Mesothelial cell of epicardium (in vitro differentiated cells): ENCODE data around the gene ABL1. TPM values are rescaled to one million over a fixed set of nuclear protein-coding genes. Genes with fewer than 3 reads are reported as not detected.

Source experiments
- DNase-seq, 2 experiments: peaks; one replicate each; pipeline ENCODE4 v3.0.0; 2021; ENCODE audit warnings: low spot score in 2 of 2; ENCODE audit not compliant: unreplicated experiment in 2 of 2
- H3K27ac Mint-ChIP-seq: 2 replicates; pipeline ENCODE4 v1.8.0; 2021; ENCODE audit warnings: mixed read lengths
- H3K27me3 Mint-ChIP-seq: 2 replicates; pipeline ENCODE4 v1.8.0; 2021; ENCODE audit warnings: low read depth, mixed read lengths
- H3K36me3 Mint-ChIP-seq: 2 replicates; pipeline ENCODE4 v1.8.0; 2021; ENCODE audit warnings: mixed read lengths
- H3K4me1 Mint-ChIP-seq: 2 replicates; pipeline ENCODE4 v1.8.0; 2021; ENCODE audit warnings: mixed read lengths
- H3K4me3 Mint-ChIP-seq: 2 replicates; pipeline ENCODE4 v1.8.0; 2021; ENCODE audit warnings: mild to moderate bottlenecking, moderate library complexity, mixed read lengths
- H3K9me3 Mint-ChIP-seq: 2 replicates; pipeline ENCODE4 v1.8.0; 2021; ENCODE audit warnings: mixed read lengths
- CTCF ChIP-seq: fragments of 200-600 bp; sonication (generic); IDR thresholded peaks from one replicate; pipeline ENCODE4 v1.5.0; 2021; ENCODE audit warnings: antibody characterized with exemption; ENCODE audit not compliant: unreplicated experiment
- total RNA-seq: library from RNA; stranded (reverse); gene quantifications from 3 replicates; pipeline ENCODE4 v1.2.1, GENCODE V29; 2021

Gene ABL1
- total RNA-seq, 1 donor from 2014 or later = 117 TPM

DNA sequence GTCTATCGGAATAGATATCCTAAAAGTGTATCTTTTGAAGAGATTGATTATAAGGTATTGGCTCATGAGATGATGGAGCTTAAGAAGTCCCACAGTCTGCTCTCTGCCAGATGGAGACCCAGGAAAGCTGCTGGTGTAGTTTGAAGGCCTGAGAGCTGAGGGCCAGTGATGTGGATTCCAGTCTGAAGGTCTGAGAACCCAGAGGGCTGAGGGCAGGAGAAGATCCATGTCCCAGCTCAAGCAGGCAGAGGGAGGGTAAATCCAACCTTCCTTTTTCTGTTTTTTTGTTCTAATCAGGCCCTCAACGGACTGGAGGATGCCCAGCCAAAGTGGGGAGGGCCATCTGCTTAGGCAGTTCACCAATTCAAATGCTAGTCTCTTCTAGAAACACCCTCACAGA is 11.0 kb upstream of the ABL1 start:
- Mint-ChIP-seq H3K27me3 (no peaks in the 10 kb centered on the region), H3K9me3 (peaks cover 7% of the 10 kb centered on the region), H3K4me1 (peaks cover 50% of the 10 kb centered on the region), H3K27ac (peak overlapping the region; percentile 96), H3K36me3 (peaks cover 8% of the 10 kb centered on the region), H3K4me3 (peak overlapping the region; percentile 2)
- DNase-seq = no peak
- TF ChIP-seq CTCF = no peak

- H3K9me3 Mint-ChIP-seq = peaks cover 7% of the 10 kb centered on the region
- H3K36me3 Mint-ChIP-seq = peaks cover 8% of the 10 kb centered on the region
Observed at GRCh38 chr9:130824643-130825350, 10.3 kb upstream of the ABL1 start.

DNA sequence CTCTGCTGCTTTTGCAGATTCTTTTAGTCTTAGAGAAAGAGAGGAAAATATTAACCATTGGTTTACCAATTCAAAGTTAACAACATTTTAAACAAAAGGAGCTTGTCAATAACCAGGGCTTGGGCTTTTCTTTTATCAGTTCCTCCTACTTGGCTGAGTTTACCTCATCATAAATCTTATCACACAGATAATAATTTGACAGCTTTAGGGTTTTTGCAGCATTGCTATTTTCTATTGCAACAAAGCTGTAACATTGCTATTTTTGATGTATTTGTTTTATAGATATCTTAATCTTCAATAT is 9.8 kb upstream of the ABL1 start:
- Mint-ChIP-seq H3K4me1 (peaks cover 51% of the 10 kb centered on the region), H3K27me3 (no peaks in the 10 kb centered on the region), H3K4me3 (peak overlapping the region; percentile 48)

More at GRCh38 chr9:130824643-130825350, 10.3 kb upstream of the ABL1 start:
- DNase-seq = no peak
- Mint-ChIP-seq H3K4me3 (peak overlapping the region; percentile 48), H3K27me3 (no peaks in the 10 kb centered on the region), H3K4me1 (peaks cover 52% of the 10 kb centered on the region), H3K27ac (peak overlapping the region; percentile 96)
- TF ChIP-seq CTCF = no peak

DNA sequence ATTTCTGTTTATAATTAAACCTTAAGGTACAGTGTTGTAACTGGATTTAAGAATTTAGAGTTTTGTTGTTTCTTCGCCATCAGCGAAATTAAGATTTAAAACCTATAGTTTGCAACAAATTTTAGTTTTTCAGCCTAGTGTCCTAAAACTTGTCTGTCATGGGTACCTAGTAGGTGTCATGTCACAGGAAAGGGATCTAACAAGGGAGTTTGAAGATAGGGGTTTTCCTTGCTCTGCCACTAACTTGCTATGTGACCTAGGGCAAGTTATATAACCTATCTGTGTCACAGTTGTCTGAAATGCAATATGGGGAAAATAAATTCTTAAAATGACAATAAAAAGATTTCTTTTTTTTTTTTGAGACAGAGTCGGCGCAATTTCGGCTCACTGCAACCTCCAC is 9.2 kb upstream of the ABL1 start:
- Mint-ChIP-seq H3K4me3 (no peak overlapping the region), H3K27ac (peak overlapping the region; percentile 87), H3K36me3 (peaks cover 8% of the 10 kb centered on the region), H3K9me3 (peaks cover 7% of the 10 kb centered on the region), H3K4me1 (peaks cover 54% of the 10 kb centered on the region), H3K27me3 (no peaks in the 10 kb centered on the region)
- no peak for TF ChIP-seq CTCF
- DNase-seq = no peak

More for the DNA sequence above, 9.8 kb upstream of the ABL1 start:
- peaks cover 7% of the 10 kb centered on the region for H3K9me3 Mint-ChIP-seq
- no peak for TF ChIP-seq CTCF
- DNase-seq = no peak
- peaks cover 8% of the 10 kb centered on the region for H3K36me3 Mint-ChIP-seq
- H3K27ac Mint-ChIP-seq = peak overlapping the region; percentile 96

GRCh38 chr9:130829762-130830161 is 5.3 kb upstream of the ABL1 start:
- Mint-ChIP-seq H3K4me3 (no peak overlapping the region), H3K9me3 (peaks cover 7% of the 10 kb centered on the region), H3K27ac (peak overlapping the region; percentile 91), H3K4me1 (peaks cover 51% of the 10 kb centered on the region), H3K27me3 (no peaks in the 10 kb centered on the region), H3K36me3 (peaks cover 8% of the 10 kb centered on the region)
- no peak for TF ChIP-seq CTCF
- DNase-seq = no peak
